IMR-90 (cell line): ENCODE measurements around the gene PPP3CA. TPM values are rescaled to one million over a fixed set of nuclear protein-coding genes. Genes with fewer than 3 reads are reported as not detected.

ENCODE experiments used
- ATAC-seq: fragments of 200-7000 bp; cut with Tn5 transposase; 2 replicates; pipeline ENCODE4 v1.9.1; 2020; ENCODE audit warnings: low read depth, mild to moderate bottlenecking, moderate library complexity
- BruUV-seq: library from RNA; stranded (reverse); fragments of 400-500 nt; replicated peaks from 2 replicates; lab custom pipeline; 2021; lab: Mats Ljungman, UMichigan
- CTCF ChIA-PET: fragments of 300-600 bp; formaldehyde crosslinking; extraction: SDS; loops from one replicate; lab custom pipeline; 2021; ENCODE audit warnings: antibody characterized with exemption; lab: Yijun Ruan, JAX
- POLR2A ChIA-PET: fragments of 300-600 bp; sonication (Branson Sonifier 250); formaldehyde crosslinking; loops from one replicate; lab custom pipeline; 2022; ENCODE audit warnings: antibody characterized with exemption; ENCODE audit not compliant: unreplicated experiment; lab: Charles Lee
- DNase-seq: peaks from one replicate; pipeline ENCODE4 v3.0.0; 2013
- H2AFZ ChIP-seq: replicated peaks from 2 replicates; pipeline ENCODE3; 2013; ENCODE audit warnings: low read length, mild to moderate bottlenecking; ENCODE audit not compliant: poor library complexity
- H2AK5ac ChIP-seq: 2 replicates; pipeline ENCODE4 v1.6.1; 2013; ENCODE audit warnings: low read depth, low read length, inconsistent platforms
- H2AK9ac ChIP-seq: replicated peaks from 2 replicates; pipeline ENCODE3; 2013; ENCODE audit warnings: mild to moderate bottlenecking, low read depth, low read length, moderate library complexity; ENCODE audit not compliant: poor library complexity
- H2BK120ac ChIP-seq: 2 replicates; pipeline ENCODE4 v1.6.1; 2013; ENCODE audit warnings: low read depth, low read length, inconsistent platforms
- H2BK15ac ChIP-seq: 3 replicates; pipeline ENCODE4 v1.6.1; 2013; ENCODE audit warnings: low read depth, low read length, inconsistent platforms
- H2BK20ac ChIP-seq: 2 replicates; pipeline ENCODE4 v1.6.1; 2013; ENCODE audit warnings: low read depth, mild to moderate bottlenecking, inconsistent platforms, low read length, moderate library complexity
- H2BK5ac ChIP-seq: 2 replicates; pipeline ENCODE4 v1.6.1; 2013; ENCODE audit warnings: mild to moderate bottlenecking, low read depth, low read length, inconsistent platforms; ENCODE audit not compliant: poor library complexity, severe bottlenecking
- H3K14ac ChIP-seq: replicated peaks from 2 replicates; pipeline ENCODE4 v1.6.1; 2013; ENCODE audit warnings: low read depth, low read length, inconsistent platforms
- H3K18ac ChIP-seq: 2 replicates; pipeline ENCODE4 v1.6.1; 2013; ENCODE audit warnings: low read depth, low read length, control low read depth
- H3K23ac ChIP-seq: 2 replicates; pipeline ENCODE4 v1.6.1; 2013; ENCODE audit warnings: low read depth, low read length, inconsistent platforms
- H3K27ac ChIP-seq: 2 replicates; pipeline ENCODE4 v1.5.1; 2013; ENCODE audit warnings: mild to moderate bottlenecking, control low read depth, low read length; ENCODE audit not compliant: insufficient read depth
- H3K27me3 ChIP-seq: 2 replicates; pipeline ENCODE4 v1.6.1; 2013; ENCODE audit warnings: low read length; ENCODE audit not compliant: control insufficient read depth, insufficient read depth
- H3K36me3 ChIP-seq: 2 replicates; pipeline ENCODE4 v1.6.1; 2013; ENCODE audit warnings: low read length, mixed read lengths; ENCODE audit not compliant: control insufficient read depth, insufficient read depth
- H3K4ac ChIP-seq: 2 replicates; pipeline ENCODE4 v1.6.1; 2013; ENCODE audit warnings: low read depth, low read length, inconsistent platforms
- H3K4me1 ChIP-seq: 2 replicates; pipeline ENCODE4 v1.6.1; 2013; ENCODE audit warnings: low read length, mixed read lengths; ENCODE audit not compliant: control insufficient read depth, insufficient read depth
- H3K4me2 ChIP-seq: 2 replicates; pipeline ENCODE4 v1.6.1; 2013; ENCODE audit warnings: low read depth, mild to moderate bottlenecking, control low read depth, low read length, moderate library complexity
- H3K4me3 ChIP-seq: 2 replicates; pipeline ENCODE4 v1.5.1; 2013; ENCODE audit warnings: low read depth, mild to moderate bottlenecking, control low read depth, low read length, moderate library complexity; ENCODE audit not compliant: insufficient read depth
- H3K56ac ChIP-seq: 2 replicates; pipeline ENCODE4 v1.6.1; 2013; ENCODE audit warnings: low read length, inconsistent platforms; ENCODE audit not compliant: insufficient read depth; ENCODE audit errors: extremely low read depth
- H3K79me1 ChIP-seq, 2 experiments: 2 replicates each; pipeline ENCODE4 v1.6.1; 2013; ENCODE audit warnings: low read length in 2 of 2, inconsistent platforms in 1 of 2, low read depth in 1 of 2
- H3K9ac ChIP-seq: 2 replicates; pipeline ENCODE4 v1.6.1; 2013; ENCODE audit warnings: low read depth, low read length, control low read depth
- H3K9me1 ChIP-seq: 2 replicates; pipeline ENCODE4 v1.6.1; 2013; ENCODE audit warnings: low read length, inconsistent platforms; ENCODE audit not compliant: insufficient read depth
- H3K9me3 ChIP-seq: 2 replicates; pipeline ENCODE4 v1.6.1; 2013; ENCODE audit warnings: low read length; ENCODE audit not compliant: control insufficient read depth, insufficient read depth
- H4K20me1 ChIP-seq: 2 replicates; pipeline ENCODE4 v1.6.1; 2013; ENCODE audit warnings: low read length, inconsistent platforms; ENCODE audit not compliant: insufficient read depth
- H4K5ac ChIP-seq: 2 replicates; pipeline ENCODE4 v1.6.1; 2013; ENCODE audit warnings: mild to moderate bottlenecking, low read depth, low read length, control low read depth
- H4K8ac ChIP-seq, 2 experiments: 2 replicates each; pipeline ENCODE4 v1.6.1; 2013; ENCODE audit warnings: low read depth in 2 of 2, low read length in 2 of 2, control low read depth in 1 of 2, inconsistent platforms in 1 of 2
- H4K91ac ChIP-seq: 2 replicates; pipeline ENCODE4 v1.6.1; 2013; ENCODE audit warnings: low read depth, low read length, inconsistent platforms; ENCODE audit not compliant: insufficient read depth
- BHLHE40 ChIP-seq: fragments of 150-350 bp; IDR thresholded peaks from 2 replicates; pipeline ENCODE4 v1.6.1; 2016; ENCODE audit warnings: mild to moderate bottlenecking, low read depth, low read length
- CEBPB ChIP-seq: IDR thresholded peaks from 2 replicates; pipeline ENCODE4 v1.6.1; 2012; ENCODE audit warnings: low read depth, low read length, improper control_type of control experiment
- CHD1 ChIP-seq: IDR thresholded peaks from 2 replicates; pipeline ENCODE4 v1.6.1; 2012; ENCODE audit warnings: low read depth, low read length, improper control_type of control experiment
- CTCF ChIP-seq: conservative IDR thresholded peaks from 2 replicates; pipeline ENCODE4 v1.5.1; 2012; ENCODE audit warnings: mild to moderate bottlenecking, low read depth, low read length, improper control_type of control experiment
- ELK1 ChIP-seq: fragments of 150-350 bp; IDR thresholded peaks from 2 replicates; pipeline ENCODE4 v1.6.1; 2016; ENCODE audit warnings: low read depth, mild to moderate bottlenecking, low read length, moderate library complexity, borderline replicate concordance
- FOS ChIP-seq: fragments of 150-350 bp; IDR thresholded peaks from 2 replicates; pipeline ENCODE4 v1.6.1; 2016; ENCODE audit warnings: low read depth, low read length
- MAFK ChIP-seq: IDR thresholded peaks from 2 replicates; pipeline ENCODE4 v1.6.1; 2012; ENCODE audit warnings: low read depth, low read length, improper control_type of control experiment
- MAZ ChIP-seq: IDR thresholded peaks from 2 replicates; pipeline ENCODE4 v1.6.1; 2012; ENCODE audit warnings: low read depth, mild to moderate bottlenecking, low read length, improper control_type of control experiment, moderate library complexity, borderline replicate concordance
- MXI1 ChIP-seq: IDR thresholded peaks from 2 replicates; pipeline ENCODE4 v1.6.1; 2012; ENCODE audit warnings: low read depth, mild to moderate bottlenecking, low read length, moderate library complexity, borderline replicate concordance
- NFE2L2 ChIP-seq: fragments of 150-350 bp; IDR thresholded peaks from 2 replicates; pipeline ENCODE4 v1.6.1; 2016; ENCODE audit warnings: low read depth, mild to moderate bottlenecking, low read length
- POLR2A ChIP-seq: IDR thresholded peaks from 2 replicates; pipeline ENCODE4 v1.6.1; 2012; ENCODE audit warnings: mild to moderate bottlenecking, low read depth, low read length
- RAD21 ChIP-seq: IDR thresholded peaks from 2 replicates; pipeline ENCODE4 v1.6.1; 2012; ENCODE audit warnings: low read length, improper control_type of control experiment
- RCOR1 ChIP-seq: IDR thresholded peaks from 2 replicates; pipeline ENCODE4 v1.6.1; 2012; ENCODE audit warnings: mild to moderate bottlenecking, low read length, improper control_type of control experiment; ENCODE audit not compliant: insufficient replicate concordance
- RFX5 ChIP-seq: IDR thresholded peaks from 2 replicates; pipeline ENCODE4 v1.8.0; 2012; ENCODE audit warnings: low read depth, mild to moderate bottlenecking, low read length, moderate library complexity
- SMC3 ChIP-seq: fragments of 150-350 bp; IDR thresholded peaks from 2 replicates; pipeline ENCODE4 v1.6.1; 2016; ENCODE audit warnings: low read depth, mild to moderate bottlenecking, antibody characterized with exemption, low read length, moderate library complexity
- USF2 ChIP-seq: fragments of 150-350 bp; IDR thresholded peaks from 2 replicates; pipeline ENCODE4 v1.6.1; 2017; ENCODE audit warnings: mild to moderate bottlenecking, antibody characterized with exemption, low read length, low read depth
- WGBS, 2 experiments: methylation state at CpG; one replicate each; pipeline versions ENCODE4 v1.1.5 to v1.1.7; 2013; ENCODE audit warnings: missing lambda C conversion rate in 2 of 2; ENCODE audit not compliant: insufficient read length in 1 of 2; ENCODE audit errors: extremely low coverage in 2 of 2; 5-methylcytosine and 5-hydroxymethylcytosine counted together
- dilution Hi-C: fragments of 300-500 bp; cut with HindIII; formaldehyde crosslinking; loops from one replicate; pipeline ENCODE4 v1.14.3; 2018; ENCODE audit warnings: low sequenced_read_pairs; ENCODE audit not compliant: unreplicated experiment
- in situ Hi-C: fragments of 300-500 bp; cut with MboI; formaldehyde crosslinking; loops from 3 replicates; pipeline ENCODE4 v1.14.3; 2019; ENCODE audit warnings: low sequenced_read_pairs, inconsistent platforms, mixed read lengths
- intact Hi-C: fragments of 100-400 bp; cut with micrococcal nuclease; formaldehyde crosslinking; loops from 2 replicates; pipeline ENCODE4 v1.10.0; 2022
- polyA plus RNA-seq, 3 experiments: library from polyadenylated mRNA; depleted of rRNA; stranded (reverse); fragments of >200 nt; gene quantifications; 2 replicates each; pipeline ENCODE4 v1.2.3, GENCODE V29; 2012; ENCODE audit warnings: low replicate concordance in 1 of 3
- total RNA-seq: library from RNA; depleted of rRNA; stranded (reverse); fragments of >200 nt; gene quantifications from 2 replicates; pipeline ENCODE4 v1.2.3, GENCODE V29; 2012

The PPP3CA gene
- total and polyA plus RNA-seq, 2 of the 4 experiments (the other 2 are of a cell fraction) = 14.5 to 48.6 TPM

GRCh38 chr4:101357751-101358150, 10.4 kb upstream of the PPP3CA start:
- POLR2A ChIA-PET = no interaction called here
- H3K18ac ChIP-seq = peak overlapping the region; percentile 92
- H3K4me1 ChIP-seq = peaks cover 7% of the 10 kb centered on the region
- ATAC-seq = no peak
- peak overlapping the region; percentile 94 for H2AK5ac ChIP-seq
- H4K20me1 ChIP-seq = no peaks in the 10 kb centered on the region
- peak overlapping the region; percentile 97 for H2BK120ac ChIP-seq
- no peaks in the 10 kb centered on the region; a peak in 1 of 4 replicates for H3K79me1 ChIP-seq
- CTCF ChIA-PET = interaction anchor here (1.2 kb wide), 1 partner anchor 10 kb away, joined by 3 read pairs; no protein-coding TSS in a partner anchor
- no peak overlapping the region for H3K9ac ChIP-seq
- peak overlapping the region; percentile 17; the same call in 1 of the 2 replicates for H3K4me2 ChIP-seq
- H2AFZ ChIP-seq = peak overlapping the region; percentile 85
- BruUV-seq = no TSS peak
- peak overlapping the region; percentile 28 to 79; a peak in 3 of 4 replicates for H4K8ac ChIP-seq
- peak overlapping the region; percentile 91 for H3K4ac ChIP-seq
- H3K23ac ChIP-seq = peak overlapping the region; percentile 72
- no peak overlapping the region for H3K4me3 ChIP-seq
- intact Hi-C loops (loop anchor here (1.0 kb wide), 1 partner anchor 10 kb away; no protein-coding TSS in a partner anchor), in situ Hi-C loops (no loop called here), dilution Hi-C loops (no loop called here)
- 60% methylated on average over 1 of the region's 3 CpGs; no CpG with 5 or more reads in 1 of the 2 experiments for WGBS, 2 experiments
- no peaks in the 10 kb centered on the region for H3K9me3 ChIP-seq
- peak overlapping the region; percentile 93; the same call in 2 of the 3 replicates for H2BK15ac ChIP-seq
- H2BK20ac ChIP-seq = peak overlapping the region; percentile 91
- peak overlapping the region; percentile 61; the same call in 1 of the 2 replicates for H3K56ac ChIP-seq
- peak overlapping the region; percentile 61 for H4K91ac ChIP-seq
- peak overlapping the region; percentile 98 for H2BK5ac ChIP-seq
- H3K27ac ChIP-seq = peak overlapping the region; percentile 49
- H2AK9ac ChIP-seq = peak overlapping the region; percentile 80
- H3K36me3 ChIP-seq = no peaks in the 10 kb centered on the region
- peaks cover 4% of the 10 kb centered on the region for H3K9me1 ChIP-seq
- H3K27me3 ChIP-seq = no peaks in the 10 kb centered on the region
- peak overlapping the region; percentile 88 for H3K14ac ChIP-seq
- peak; percentile 28 for DNase-seq
- TF ChIP-seq RAD21 (no peak), NFE2L2 (no peak), RCOR1 (no peak), USF2 (no peak), CTCF (no peak), ELK1 (no peak), CEBPB (no peak), RFX5 (no peak), MXI1 (no peak), POLR2A (no peak), MAFK (no peak), FOS (no peak), MAZ (no peak), BHLHE40 (no peak), SMC3 (no peak), CHD1 (no peak)
- H4K5ac ChIP-seq = peak overlapping the region; percentile 26
